CD4-positive, alpha-beta T cell (primary cell): ENCODE data around the gene SOST. TPM values are rescaled to one million over a fixed set of nuclear protein-coding genes. Genes with fewer than 3 reads are reported as not detected.

Source experiments
- ATAC-seq: fragments of 200-7000 bp; cut with Tn5 transposase; one replicate; pipeline ENCODE4 v1.10.0; 2022; ENCODE audit warnings: mild to moderate bottlenecking; ENCODE audit not compliant: poor library complexity
- CTCF ChIA-PET: fragments of 350-600 bp; sonication (Branson Sonifier 250); formaldehyde crosslinking; loops from one replicate; lab custom pipeline; 2021; ENCODE audit warnings: antibody characterized with exemption, inconsistent platforms; lab: Charles Lee
- POLR2A ChIA-PET: fragments of 350-600 bp; sonication (Branson Sonifier 250); formaldehyde crosslinking; loops from one replicate; lab custom pipeline; 2021; ENCODE audit warnings: antibody characterized with exemption, inconsistent platforms; lab: Charles Lee
- DNase-seq, 14 experiments: peaks; one replicate each; pipeline ENCODE4 v3.0.0-alpha.2; 2013 to 2020; ENCODE audit warnings: mixed read lengths in 2 of 14
- H3K27ac ChIP-seq, 2 donors: one replicate each; pipeline versions ENCODE4 v1.5.1 to v1.7.0; 2013; ENCODE audit warnings: low read length in 2 of 2, low read depth in 1 of 2, mild to moderate bottlenecking in 1 of 2
- H3K27me3 ChIP-seq, 2 experiments: 1 replicate in 1 of 2; 2 replicates in 1 of 2; pipeline versions ENCODE4 v1.6.1 to v1.7.0; 2013; ENCODE audit warnings: low read length in 2 of 2, control low read depth in 1 of 2, mild to moderate bottlenecking in 1 of 2, moderate library complexity in 1 of 2; ENCODE audit not compliant: insufficient read depth in 2 of 2, control insufficient read depth in 1 of 2
- H3K36me3 ChIP-seq: one replicate; pipeline ENCODE4 v1.6.1; 2013; ENCODE audit warnings: low read length, control low read depth; ENCODE audit not compliant: insufficient read depth
- H3K4me1 ChIP-seq: one replicate; pipeline ENCODE4 v1.6.1; 2013; ENCODE audit warnings: low read length, control low read depth; ENCODE audit not compliant: insufficient read depth
- H3K4me3 ChIP-seq: one replicate; pipeline ENCODE4 v1.5.1; 2013; ENCODE audit warnings: mild to moderate bottlenecking, low read length, moderate library complexity
- H3K9me3 ChIP-seq, 2 experiments: 1 replicate in 1 of 2; 2 replicates in 1 of 2; pipeline versions ENCODE4 v1.6.1 to v1.7.0; 2013; ENCODE audit warnings: low read length in 2 of 2, mild to moderate bottlenecking in 2 of 2, control low read depth in 1 of 2, moderate library complexity in 1 of 2; ENCODE audit not compliant: control insufficient read depth in 1 of 2, insufficient read depth in 1 of 2
- H3K27ac Mint-ChIP-seq: one replicate; pipeline ENCODE4 v1.8.0; 2020; ENCODE audit warnings: mixed read lengths
- H3K27me3 Mint-ChIP-seq: one replicate; pipeline ENCODE4 v1.8.0; 2021; ENCODE audit warnings: mixed read lengths
- H3K36me3 Mint-ChIP-seq: one replicate; pipeline ENCODE4 v1.8.0; 2021; ENCODE audit warnings: low read depth, mixed read lengths
- H3K4me1 Mint-ChIP-seq: one replicate; pipeline ENCODE4 v1.8.0; 2021; ENCODE audit warnings: low read depth, mixed read lengths
- H3K4me3 Mint-ChIP-seq: one replicate; pipeline ENCODE4 v1.8.0; 2020; ENCODE audit warnings: mild to moderate bottlenecking, mixed read lengths
- H3K9me3 Mint-ChIP-seq: one replicate; pipeline ENCODE4 v1.8.0; 2020; ENCODE audit warnings: mixed read lengths
- intact Hi-C, 2 experiments: fragments of 100-400 bp; cut with DNase I in 1 of 2; cut with micrococcal nuclease in 1 of 2; formaldehyde crosslinking; loops; one replicate each; pipeline versions ENCODE4 v1.15.1 to v1.9.0; 2023 to 2025; cut with DNase I, micrococcal nuclease
- total RNA-seq, 174 experiments: library from RNA in 2 of 174; stranded (reverse) in 2 of 174; gene quantifications; one replicate each; pipeline ENCODE4 v1.2.3 and lab custom pipeline; 2021 to 2026
- TF ChIP-seq, protein P1 (sequence below): fragments of 200-600 bp; IDR thresholded peaks from one replicate; pipeline ENCODE4 v1.8.0; 2022; ENCODE audit warnings: antibody characterized with exemption, mild to moderate bottlenecking

Gene SOST
- total RNA-seq, 2 experiments from 2014 or later: not detected

GRCh38 chr17:43755389-43755875 is 3.2 kb downstream of the SOST start:
- H3K27ac ChIP-seq: no peak overlapping the region
- Mint-ChIP-seq H3K27me3 (peaks cover 68% of the 10 kb centered on the region), H3K9me3 (no peaks in the 10 kb centered on the region), H3K36me3 (no peaks in the 10 kb centered on the region), H3K4me3 (no peak overlapping the region), H3K4me1 (no peaks in the 10 kb centered on the region), H3K27ac (no peak overlapping the region)
- DNase-seq (no peak), ATAC-seq (no peak)
- no peaks in the 10 kb centered on the region for H3K4me1 ChIP-seq
- H3K4me3 ChIP-seq: no peak overlapping the region
- H3K27me3 ChIP-seq: peaks cover 26 to 40% of the 10 kb centered on the region in 2 experiments
- ChIA-PET CTCF (interaction anchor here (1.7 kb wide), 1 partner anchor 11 kb away, joined by 5 read pairs; no protein-coding TSS in a partner anchor), POLR2A (no interaction called here)
- TF ChIP-seq, protein P1, sequence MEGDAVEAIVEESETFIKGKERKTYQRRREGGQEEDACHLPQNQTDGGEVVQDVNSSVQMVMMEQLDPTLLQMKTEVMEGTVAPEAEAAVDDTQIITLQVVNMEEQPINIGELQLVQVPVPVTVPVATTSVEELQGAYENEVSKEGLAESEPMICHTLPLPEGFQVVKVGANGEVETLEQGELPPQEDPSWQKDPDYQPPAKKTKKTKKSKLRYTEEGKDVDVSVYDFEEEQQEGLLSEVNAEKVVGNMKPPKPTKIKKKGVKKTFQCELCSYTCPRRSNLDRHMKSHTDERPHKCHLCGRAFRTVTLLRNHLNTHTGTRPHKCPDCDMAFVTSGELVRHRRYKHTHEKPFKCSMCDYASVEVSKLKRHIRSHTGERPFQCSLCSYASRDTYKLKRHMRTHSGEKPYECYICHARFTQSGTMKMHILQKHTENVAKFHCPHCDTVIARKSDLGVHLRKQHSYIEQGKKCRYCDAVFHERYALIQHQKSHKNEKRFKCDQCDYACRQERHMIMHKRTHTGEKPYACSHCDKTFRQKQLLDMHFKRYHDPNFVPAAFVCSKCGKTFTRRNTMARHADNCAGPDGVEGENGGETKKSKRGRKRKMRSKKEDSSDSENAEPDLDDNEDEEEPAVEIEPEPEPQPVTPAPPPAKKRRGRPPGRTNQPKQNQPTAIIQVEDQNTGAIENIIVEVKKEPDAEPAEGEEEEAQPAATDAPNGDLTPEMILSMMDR: no peak
- H3K9me3 ChIP-seq: no peaks in the 10 kb centered on the region
- intact Hi-C loops: no loop called here
- no peaks in the 10 kb centered on the region for H3K36me3 ChIP-seq

- no peaks in the 10 kb centered on the region for H3K36me3 Mint-ChIP-seq
- intact Hi-C loops: no loop called here
- H3K27me3 ChIP-seq: peaks cover 26 to 40% of the 10 kb centered on the region in 2 experiments
- H3K9me3 ChIP-seq: no peaks in the 10 kb centered on the region
- TF ChIP-seq, protein P1: no peak
- no peaks in the 10 kb centered on the region for H3K9me3 Mint-ChIP-seq
- H3K4me1 ChIP-seq: no peaks in the 10 kb centered on the region
- H3K36me3 ChIP-seq: no peaks in the 10 kb centered on the region
- CTCF ChIA-PET: interaction anchor here (1.7 kb wide), 1 partner anchor 12 kb away, joined by 5 read pairs; no protein-coding TSS in a partner anchor
- no peak for DNase-seq
- H3K27ac Mint-ChIP-seq: no peak overlapping the region
- no peak for ATAC-seq
- H3K4me3 ChIP-seq: no peak overlapping the region
- peaks cover 66% of the 10 kb centered on the region for H3K27me3 Mint-ChIP-seq
- H3K4me1 Mint-ChIP-seq: no peaks in the 10 kb centered on the region
- no peak overlapping the region for H3K27ac ChIP-seq
- POLR2A ChIA-PET: no interaction called here
- H3K4me3 Mint-ChIP-seq: no peak overlapping the region
Observed at GRCh38 chr17:43754947-43755346, 3.6 kb downstream of the SOST start.

- intact Hi-C loops: no loop called here
- Mint-ChIP-seq H3K36me3 (no peaks in the 10 kb centered on the region), H3K4me3 (no peak overlapping the region), H3K9me3 (no peaks in the 10 kb centered on the region), H3K4me1 (no peaks in the 10 kb centered on the region), H3K27ac (no peak overlapping the region), H3K27me3 (peaks cover 73% of the 10 kb centered on the region)
- TF ChIP-seq, protein P1: no peak
- DNase-seq (peak in 1 of 14 experiments; percentile 29), ATAC-seq (no peak)
- Histone ChIP-seq H3K27me3 (peaks cover 26 to 33% of the 10 kb centered on the region in 2 experiments), H3K4me3 (no peak overlapping the region), H3K36me3 (no peaks in the 10 kb centered on the region), H3K27ac (no peak overlapping the region), H3K9me3 (no peaks in the 10 kb centered on the region), H3K4me1 (no peaks in the 10 kb centered on the region)
- POLR2A ChIA-PET: no interaction called here
- CTCF ChIA-PET: no interaction called here
Observed at GRCh38 chr17:43753493-43754129, 5.0 kb downstream of the SOST start.
